Mucosa of stomach (tissue), 1 donor: ENCODE data around the gene ZNF618.

Experiments used
- H3K27me3 ChIP-seq: one replicate; pipeline ENCODE4 v1.7.0; 2013; ENCODE audit warnings: mild to moderate bottlenecking, low read length; ENCODE audit not compliant: control insufficient read depth, insufficient read depth
- H3K36me3 ChIP-seq: one replicate; pipeline ENCODE4 v1.7.0; 2013; ENCODE audit warnings: low read length; ENCODE audit not compliant: control insufficient read depth, insufficient read depth
- H3K4me1 ChIP-seq: one replicate; pipeline ENCODE4 v1.7.0; 2013; ENCODE audit warnings: mild to moderate bottlenecking, low read length; ENCODE audit not compliant: control insufficient read depth, insufficient read depth
- H3K4me3 ChIP-seq: one replicate; pipeline ENCODE4 v1.7.0; 2013; ENCODE audit warnings: low read length
- H3K9ac ChIP-seq: one replicate; pipeline ENCODE4 v1.7.0; 2013; ENCODE audit warnings: mild to moderate bottlenecking, low read length, moderate library complexity
- H3K9me3 ChIP-seq: one replicate; pipeline ENCODE4 v1.7.0; 2013; ENCODE audit warnings: mild to moderate bottlenecking, low read length, moderate library complexity; ENCODE audit not compliant: control insufficient read depth
- donor health status: Pancreatic carcinoma.

ZNF618 gene

DNA sequence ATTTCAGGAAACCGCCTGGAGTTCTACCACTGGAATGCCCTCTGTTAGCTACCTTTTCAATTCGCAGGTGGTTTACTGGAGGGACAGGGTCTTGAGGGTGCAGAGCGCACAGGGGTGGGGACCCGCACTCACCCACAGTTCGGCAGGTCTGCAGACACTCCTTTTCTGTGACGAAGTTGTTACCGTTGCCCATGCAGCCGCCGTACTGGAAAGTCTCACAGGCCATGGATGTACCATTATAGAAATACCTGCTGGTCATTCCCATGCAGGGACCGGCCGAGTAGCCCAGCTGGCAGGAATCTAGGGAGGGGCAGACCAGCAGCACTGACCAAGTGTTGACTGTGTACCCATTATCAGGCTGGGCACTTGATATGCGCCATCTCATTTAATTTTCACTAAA, 185.2 kb downstream of the ZNF618 start:
- no peak overlapping the region for H3K9ac ChIP-seq
- no peaks in the 10 kb centered on the region for H3K9me3 ChIP-seq
- H3K4me1 ChIP-seq = peaks cover 10% of the 10 kb centered on the region
- H3K27me3 ChIP-seq = no peaks in the 10 kb centered on the region
- no peaks in the 10 kb centered on the region for H3K36me3 ChIP-seq
- no peak overlapping the region for H3K4me3 ChIP-seq

GRCh38 chr9:114061830-114062474, 185.8 kb downstream of the ZNF618 start:
- no peaks in the 10 kb centered on the region for H3K9me3 ChIP-seq
- no peak overlapping the region for H3K4me3 ChIP-seq
- no peak overlapping the region for H3K9ac ChIP-seq
- no peaks in the 10 kb centered on the region for H3K27me3 ChIP-seq
- H3K4me1 ChIP-seq = peaks cover 10% of the 10 kb centered on the region
- H3K36me3 ChIP-seq = no peaks in the 10 kb centered on the region

GRCh38 chr9:114065304-114065703, 189.2 kb downstream of the ZNF618 start:
- Histone ChIP-seq H3K9me3 (no peaks in the 10 kb centered on the region), H3K27me3 (no peaks in the 10 kb centered on the region), H3K36me3 (no peaks in the 10 kb centered on the region), H3K4me1 (peaks cover 10% of the 10 kb centered on the region), H3K9ac (no peak overlapping the region), H3K4me3 (no peak overlapping the region)

- Histone ChIP-seq H3K27me3 (no peaks in the 10 kb centered on the region), H3K4me3 (no peak overlapping the region), H3K36me3 (no peaks in the 10 kb centered on the region), H3K4me1 (peaks cover 13% of the 10 kb centered on the region), H3K9me3 (no peaks in the 10 kb centered on the region), H3K9ac (no peak overlapping the region)
Measured at GRCh38 chr9:114069476-114070187, 193.5 kb downstream of the ZNF618 start.

DNA sequence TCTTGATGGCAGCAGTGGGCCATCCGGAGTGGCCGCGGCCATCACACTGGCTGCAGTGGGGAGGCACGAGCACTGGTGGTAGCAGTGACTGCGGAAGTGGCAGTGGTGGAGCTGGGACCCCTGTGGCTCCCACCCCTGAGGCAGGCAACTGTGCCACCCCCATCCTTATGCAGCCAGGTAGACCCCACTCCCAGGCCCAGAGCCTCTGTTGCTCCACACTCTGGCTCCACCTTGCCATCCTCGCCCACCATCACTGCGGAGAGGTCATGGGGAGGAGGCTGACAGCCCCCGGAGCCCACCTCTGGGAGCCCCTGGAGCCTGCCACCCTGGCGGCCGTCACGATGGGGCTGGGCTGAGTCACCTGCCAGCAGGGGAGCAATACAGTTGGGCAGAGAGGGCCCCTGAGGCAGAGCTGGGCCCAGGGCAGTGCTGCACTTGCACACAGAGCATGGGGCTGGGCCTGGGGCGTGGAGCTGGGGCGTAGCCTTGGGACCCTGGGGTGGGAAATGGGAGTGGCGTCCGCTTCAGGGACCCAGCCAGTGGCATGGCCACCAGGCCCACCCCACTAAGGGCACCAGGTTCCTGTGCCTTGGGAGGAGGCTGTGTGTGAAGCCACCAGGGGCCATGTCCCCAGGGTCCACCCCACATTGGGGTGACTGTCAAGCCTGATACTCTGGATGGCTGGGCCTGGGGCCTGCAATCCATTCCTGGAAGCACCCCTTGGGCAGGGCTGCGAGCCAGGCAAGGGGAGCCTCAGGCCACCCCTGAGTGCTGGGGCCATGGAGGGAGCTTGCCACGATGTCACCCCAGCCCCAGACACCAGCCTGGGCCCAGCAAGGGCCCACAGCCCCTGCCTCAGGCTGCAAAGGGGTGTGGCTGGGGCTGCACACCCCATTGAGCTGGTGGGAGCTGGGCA, 194.3 kb downstream of the ZNF618 start:
- no peaks in the 10 kb centered on the region for H3K36me3 ChIP-seq
- H3K27me3 ChIP-seq = no peaks in the 10 kb centered on the region
- no peaks in the 10 kb centered on the region for H3K9me3 ChIP-seq
- H3K4me1 ChIP-seq = peaks cover 13% of the 10 kb centered on the region
- no peak overlapping the region for H3K9ac ChIP-seq
- no peak overlapping the region for H3K4me3 ChIP-seq

DNA sequence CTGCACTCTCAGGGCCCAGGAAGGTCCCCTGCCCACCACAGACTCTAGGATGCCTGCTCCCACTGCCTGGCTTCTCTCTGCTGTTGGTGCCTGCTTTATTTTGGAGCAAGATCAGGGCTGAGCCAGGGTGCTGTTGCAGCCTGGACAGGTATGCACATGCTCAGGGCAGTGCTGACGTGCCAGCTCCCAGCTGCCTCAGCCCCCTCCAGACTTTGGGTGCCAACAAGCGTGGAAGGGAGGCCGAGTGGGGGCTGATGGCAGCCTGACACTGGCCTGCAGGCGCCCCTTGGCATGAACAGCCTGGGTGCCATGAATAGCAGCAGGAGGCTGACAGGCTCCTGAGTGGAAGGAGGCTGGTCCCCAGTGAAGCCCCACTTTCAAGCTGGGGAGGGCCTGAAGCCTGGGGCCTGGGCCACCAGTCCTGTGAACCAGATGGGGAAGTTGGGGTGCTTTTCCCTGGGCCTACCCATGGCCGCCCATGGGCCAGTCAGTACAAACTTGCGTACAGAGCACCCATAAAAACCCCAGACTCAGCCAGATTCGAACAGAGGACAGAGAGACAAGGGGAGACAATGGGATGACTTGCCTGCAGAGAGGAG, 195.2 kb downstream of the ZNF618 start:
- no peak overlapping the region for H3K9ac ChIP-seq
- peaks cover 13% of the 10 kb centered on the region for H3K4me1 ChIP-seq
- H3K9me3 ChIP-seq = no peaks in the 10 kb centered on the region
- no peaks in the 10 kb centered on the region for H3K27me3 ChIP-seq
- no peak overlapping the region for H3K4me3 ChIP-seq
- no peaks in the 10 kb centered on the region for H3K36me3 ChIP-seq

GRCh38 chr9:114072184-114073140, 196.4 kb downstream of the ZNF618 start:
- Histone ChIP-seq H3K4me1 (peaks cover 17% of the 10 kb centered on the region), H3K9ac (no peak overlapping the region), H3K36me3 (no peaks in the 10 kb centered on the region), H3K4me3 (no peak overlapping the region), H3K9me3 (no peaks in the 10 kb centered on the region), H3K27me3 (no peaks in the 10 kb centered on the region)

GRCh38 chr9:114075602-114076001, 199.5 kb downstream of the ZNF618 start:
- Histone ChIP-seq H3K4me1 (peaks cover 46% of the 10 kb centered on the region), H3K36me3 (no peaks in the 10 kb centered on the region), H3K4me3 (no peak overlapping the region), H3K27me3 (no peaks in the 10 kb centered on the region), H3K9ac (no peak overlapping the region), H3K9me3 (no peaks in the 10 kb centered on the region)

- Histone ChIP-seq H3K4me1 (peaks cover 55% of the 10 kb centered on the region), H3K9me3 (no peaks in the 10 kb centered on the region), H3K4me3 (no peak overlapping the region), H3K9ac (no peak overlapping the region), H3K27me3 (no peaks in the 10 kb centered on the region), H3K36me3 (no peaks in the 10 kb centered on the region)
Measured at GRCh38 chr9:114076237-114077161, 200.4 kb downstream of the ZNF618 start.

DNA sequence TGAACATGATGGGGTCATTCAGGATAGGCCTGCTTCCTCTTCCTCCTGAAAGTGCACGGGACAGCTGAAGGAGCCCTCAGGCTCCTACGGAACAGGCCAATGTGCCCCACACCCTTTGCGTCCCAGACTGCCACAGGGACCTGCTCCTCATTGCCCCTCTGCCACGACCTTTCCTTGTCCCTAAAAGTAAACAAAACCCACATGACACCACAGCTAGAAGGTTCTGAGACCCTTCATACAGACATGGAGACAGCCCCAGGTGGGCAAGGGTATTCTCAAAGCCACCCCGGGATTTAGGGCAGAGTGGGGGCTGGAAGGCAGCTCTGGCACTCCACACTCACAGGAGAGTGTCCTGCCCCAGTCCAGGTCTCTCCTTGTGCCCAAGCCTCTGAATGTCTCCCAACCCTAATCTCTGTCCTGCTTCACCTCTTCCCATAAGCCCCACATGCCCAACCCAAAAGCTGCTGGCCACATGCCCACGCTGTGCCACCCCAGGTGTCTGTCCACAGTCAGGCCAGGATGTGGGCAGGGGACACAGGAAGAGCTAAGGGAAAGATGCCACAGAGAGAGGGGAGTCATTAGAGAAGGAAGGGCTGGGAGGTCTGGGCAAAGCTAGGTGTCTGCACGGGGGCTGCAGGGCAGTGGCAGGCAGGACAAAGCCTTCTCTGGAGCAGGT, 201.2 kb downstream of the ZNF618 start:
- Histone ChIP-seq H3K27me3 (no peaks in the 10 kb centered on the region), H3K9me3 (no peaks in the 10 kb centered on the region), H3K36me3 (no peaks in the 10 kb centered on the region), H3K4me1 (peaks cover 57% of the 10 kb centered on the region), H3K4me3 (no peak overlapping the region), H3K9ac (no peak overlapping the region)
